Stromal cell of bone marrow (primary cell): ENCODE data around the gene DRP2.
"Not testable (repeated sequence)": the region's sequence is repeated elsewhere in the genome, so short reads cannot be mapped to it uniquely, and the experiment has no call there.

Experiments
- DNase-seq: peaks from one replicate; pipeline ENCODE4 v3.0.0-alpha.2; 2012; ENCODE audit warnings: low read depth

Gene DRP2

GRCh38 chrX:101219116-101219863 lies at the start of gene DRP2:
Gene DRP2, plus strand, starts transcription at chrX:101219786. Its CDS starts 11,862 bp downstream, at chrX:101231648.
- DNase-seq: no peak

GRCh38 chrX:101171883-101172400 lies 47.6 kb upstream of the DRP2 start:
- no peak for DNase-seq

GRCh38 chrX:101176439-101176838 lies 43.1 kb upstream of the DRP2 start:
- DNase-seq: no peak

- not testable (repeated sequence) for DNase-seq
Observed at GRCh38 chrX:101184876-101185275, 34.7 kb upstream of the DRP2 start.

- DNase-seq: not testable (repeated sequence)
Observed at GRCh38 chrX:101187961-101188360, 31.6 kb upstream of the DRP2 start.

GRCh38 chrX:101190736-101191135 lies 28.9 kb upstream of the DRP2 start:
- DNase-seq: no peak

GRCh38 chrX:101191217-101191750 lies 28.3 kb upstream of the DRP2 start:
- DNase-seq: no peak

- no peak for DNase-seq
Observed at GRCh38 chrX:101195442-101196173, 24.0 kb upstream of the DRP2 start.

GRCh38 chrX:101203761-101204351 lies 15.7 kb upstream of the DRP2 start:
- DNase-seq: no peak

- DNase-seq: no peak
Observed at GRCh38 chrX:101206471-101206870, 13.1 kb upstream of the DRP2 start.

- DNase-seq: no peak
Observed at GRCh38 chrX:101208152-101208905, 11.3 kb upstream of the DRP2 start.

GRCh38 chrX:101210630-101211029 lies 9.0 kb upstream of the DRP2 start:
- DNase-seq: no peak

GRCh38 chrX:101217689-101218088 lies 1.9 kb upstream of the DRP2 start:
- DNase-seq: no peak

- DNase-seq: no peak
Observed at GRCh38 chrX:101219864-101220346, 319 bp downstream of the DRP2 start.

- DNase-seq: no peak
Observed at GRCh38 chrX:101220662-101221260, 1.2 kb downstream of the DRP2 start.

GRCh38 chrX:101223226-101223625 lies 3.6 kb downstream of the DRP2 start:
- no peak for DNase-seq

- peak; percentile 30 for DNase-seq
Observed at GRCh38 chrX:101229170-101229569, 9.6 kb downstream of the DRP2 start.

GRCh38 chrX:101230636-101231035 lies 11.1 kb downstream of the DRP2 start:
- no peak for DNase-seq

GRCh38 chrX:101231080-101231479 lies 11.5 kb downstream of the DRP2 start:
- DNase-seq: no peak

- DNase-seq: no peak
Observed at GRCh38 chrX:101232316-101232715, 12.7 kb downstream of the DRP2 start.

- no peak for DNase-seq
Observed at GRCh38 chrX:101237041-101237440, 17.5 kb downstream of the DRP2 start.
